SK-N-SH treated with all-trans-retinoic acid at 6 μM for 48 hours (cell line): ENCODE results near the gene NAPA.

Experiments
- ARNTL ChIP-seq: fragments of 450-650 bp; formaldehyde crosslinking; IDR thresholded peaks from 2 replicates; pipeline ENCODE4 v1.5.0; 2020; ENCODE audit warnings: low read depth, mild to moderate bottlenecking, moderate library complexity, borderline replicate concordance
- CSDC2 ChIP-seq: fragments of 250-450 bp; sonication (Bioruptor Pico); IDR thresholded peaks from 2 replicates; pipeline ENCODE4 v1.5.0; 2020; ENCODE audit warnings: mild to moderate bottlenecking, moderate library complexity
- ESRRG ChIP-seq: fragments of 250-450 bp; sonication (Bioruptor Pico); IDR thresholded peaks from 2 replicates; pipeline ENCODE4 v1.6.1; 2021; ENCODE audit warnings: mild to moderate bottlenecking
- ISL1 ChIP-seq: fragments of 250-450 bp; sonication (Bioruptor Pico); IDR thresholded peaks from 2 replicates; pipeline ENCODE4 v2.1.2; 2022; ENCODE audit warnings: mild to moderate bottlenecking, moderate library complexity
- PATZ1 ChIP-seq: fragments of 250-450 bp; sonication (Bioruptor Pico); IDR thresholded peaks from 2 replicates; pipeline ENCODE4 v1.8.0; 2020; ENCODE audit warnings: mild to moderate bottlenecking, moderate library complexity, borderline replicate concordance
- RARB ChIP-seq: fragments of 250-450 bp; sonication (Bioruptor Pico); IDR thresholded peaks from 2 replicates; pipeline ENCODE4 v1.8.0; 2021; ENCODE audit warnings: mild to moderate bottlenecking, moderate library complexity
- ZC3H10 ChIP-seq: fragments of 250-450 bp; sonication (Bioruptor Pico); IDR thresholded peaks from 2 replicates; pipeline ENCODE4 v1.5.1; 2021; ENCODE audit warnings: mild to moderate bottlenecking, moderate library complexity
- TF ChIP-seq, protein P1 (sequence below): fragments of 250-450 bp; sonication (Bioruptor Pico); IDR thresholded peaks from 2 replicates; pipeline ENCODE4 v1.5.0; 2020; ENCODE audit warnings: mild to moderate bottlenecking, moderate library complexity

DNA sequence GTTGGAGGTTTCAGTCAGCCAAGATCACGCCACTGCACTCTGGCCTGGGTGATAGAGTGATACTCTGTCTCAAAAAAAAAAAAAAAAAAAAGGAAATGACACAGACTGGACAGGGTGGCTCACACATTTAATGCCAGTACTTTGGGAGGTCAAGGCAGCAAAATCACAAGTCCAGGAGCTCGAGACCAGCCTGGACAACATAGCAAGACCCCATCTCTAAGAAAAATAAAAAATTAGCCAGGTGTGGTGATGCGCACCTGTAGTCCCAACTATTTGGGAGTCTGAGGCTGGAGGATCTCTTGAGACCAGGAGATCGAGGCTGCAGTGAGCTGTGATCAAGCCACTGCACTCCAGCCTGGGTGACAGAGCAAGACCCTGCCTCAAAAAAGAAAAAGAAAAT lies 22.6 kb upstream of the NAPA start:
- no peak for TF ChIP-seq ISL1 (CRISPR knock-in tag)
- TF ChIP-seq ZC3H10 (CRISPR knock-in tag): no peak
- TF ChIP-seq RARB (CRISPR knock-in tag): no peak
- no peak for TF ChIP-seq ESRRG
- no peak for TF ChIP-seq PATZ1 (CRISPR knock-in tag)
- TF ChIP-seq, protein P1, sequence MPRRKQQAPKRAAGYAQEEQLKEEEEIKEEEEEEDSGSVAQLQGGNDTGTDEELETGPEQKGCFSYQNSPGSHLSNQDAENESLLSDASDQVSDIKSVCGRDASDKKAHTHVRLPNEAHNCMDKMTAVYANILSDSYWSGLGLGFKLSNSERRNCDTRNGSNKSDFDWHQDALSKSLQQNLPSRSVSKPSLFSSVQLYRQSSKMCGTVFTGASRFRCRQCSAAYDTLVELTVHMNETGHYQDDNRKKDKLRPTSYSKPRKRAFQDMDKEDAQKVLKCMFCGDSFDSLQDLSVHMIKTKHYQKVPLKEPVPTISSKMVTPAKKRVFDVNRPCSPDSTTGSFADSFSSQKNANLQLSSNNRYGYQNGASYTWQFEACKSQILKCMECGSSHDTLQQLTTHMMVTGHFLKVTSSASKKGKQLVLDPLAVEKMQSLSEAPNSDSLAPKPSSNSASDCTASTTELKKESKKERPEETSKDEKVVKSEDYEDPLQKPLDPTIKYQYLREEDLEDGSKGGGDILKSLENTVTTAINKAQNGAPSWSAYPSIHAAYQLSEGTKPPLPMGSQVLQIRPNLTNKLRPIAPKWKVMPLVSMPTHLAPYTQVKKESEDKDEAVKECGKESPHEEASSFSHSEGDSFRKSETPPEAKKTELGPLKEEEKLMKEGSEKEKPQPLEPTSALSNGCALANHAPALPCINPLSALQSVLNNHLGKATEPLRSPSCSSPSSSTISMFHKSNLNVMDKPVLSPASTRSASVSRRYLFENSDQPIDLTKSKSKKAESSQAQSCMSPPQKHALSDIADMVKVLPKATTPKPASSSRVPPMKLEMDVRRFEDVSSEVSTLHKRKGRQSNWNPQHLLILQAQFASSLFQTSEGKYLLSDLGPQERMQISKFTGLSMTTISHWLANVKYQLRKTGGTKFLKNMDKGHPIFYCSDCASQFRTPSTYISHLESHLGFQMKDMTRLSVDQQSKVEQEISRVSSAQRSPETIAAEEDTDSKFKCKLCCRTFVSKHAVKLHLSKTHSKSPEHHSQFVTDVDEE (CRISPR knock-in tag): no peak
- TF ChIP-seq ARNTL: no peak
- no peak for TF ChIP-seq CSDC2 (CRISPR knock-in tag)
